ENCODE measurements around the gene PFKFB4.

PFKFB4 gene

GRCh38 chr3:48556796-48557626, at the start of gene PFKFB4:
Gene PFKFB4 (minus strand): TSS chr3:48556803. CDS start chr3:48556777, 26 bp downstream.
- DNase-seq (ENCODE audit: low read depth, low spot score) = peak; percentile 96

DNA sequence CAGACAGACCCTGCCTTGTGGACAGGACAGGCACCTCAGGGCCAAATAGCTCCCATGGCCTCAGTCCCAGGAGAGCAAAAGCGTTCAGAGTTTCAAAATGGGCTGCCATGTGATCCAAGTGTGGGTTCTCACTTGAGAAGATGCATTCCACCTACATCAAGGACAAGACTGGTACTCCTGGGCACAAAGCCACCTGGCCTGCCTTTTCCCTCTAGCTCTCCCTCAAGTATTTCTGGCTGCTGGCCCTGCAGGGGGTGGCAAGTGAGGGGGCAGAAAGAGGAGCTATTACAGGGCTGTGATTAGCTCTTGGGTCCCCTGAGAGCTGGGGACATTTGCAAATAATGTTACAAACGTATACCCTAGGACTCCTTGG, 45.0 kb upstream of the PFKFB4 start:
- no peak for DNase-seq (ENCODE audit: low read depth, low spot score)

DNA sequence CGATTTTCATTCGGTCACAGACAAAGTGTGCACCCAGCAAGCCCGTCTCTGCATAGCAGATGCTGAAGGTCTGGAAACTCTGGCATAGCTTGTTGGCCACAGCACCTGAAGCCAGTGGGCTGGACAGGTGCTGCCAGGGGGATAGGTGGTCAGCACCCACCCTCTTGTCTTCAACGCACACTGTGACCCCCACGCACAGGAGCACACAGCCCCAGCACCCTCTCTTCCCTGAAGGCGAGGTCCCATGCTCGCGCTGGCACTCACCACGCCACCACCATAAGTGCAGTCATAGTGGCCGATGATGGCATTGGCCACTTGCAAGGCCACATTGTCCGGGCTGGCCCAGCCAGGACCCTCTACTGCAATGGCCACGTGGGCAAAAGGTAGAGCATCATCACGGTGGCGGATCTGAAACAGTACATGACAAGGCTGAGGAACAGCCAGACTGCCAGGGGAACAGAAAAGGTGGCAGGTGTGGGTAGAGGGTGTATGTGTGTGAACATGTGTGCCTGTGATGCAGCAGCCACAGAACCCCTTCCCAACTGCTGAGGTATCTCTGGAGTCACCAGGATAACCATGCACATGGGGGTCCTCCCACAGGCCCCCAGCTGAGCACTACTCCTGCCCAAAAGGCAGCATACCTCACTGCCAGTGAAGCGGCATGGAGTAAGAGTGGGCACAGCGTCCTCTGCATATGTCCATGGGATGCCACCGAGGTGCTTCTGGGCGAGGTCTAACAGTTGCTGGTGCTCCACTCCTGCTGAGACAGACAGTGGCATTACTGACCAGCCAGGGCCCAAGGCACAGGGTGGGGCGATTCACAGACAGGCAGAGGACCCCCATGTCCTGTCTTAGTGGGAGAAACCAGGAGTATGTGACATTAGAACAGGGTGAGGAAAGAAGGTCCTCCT, 44.4 kb upstream of the PFKFB4 start:
- DNase-seq (ENCODE audit: low read depth, low spot score) = no peak

- DNase-seq (ENCODE audit: low read depth, low spot score) = no peak
Observed at GRCh38 chr3:48599509-48600285, 43.1 kb upstream of the PFKFB4 start.

DNA sequence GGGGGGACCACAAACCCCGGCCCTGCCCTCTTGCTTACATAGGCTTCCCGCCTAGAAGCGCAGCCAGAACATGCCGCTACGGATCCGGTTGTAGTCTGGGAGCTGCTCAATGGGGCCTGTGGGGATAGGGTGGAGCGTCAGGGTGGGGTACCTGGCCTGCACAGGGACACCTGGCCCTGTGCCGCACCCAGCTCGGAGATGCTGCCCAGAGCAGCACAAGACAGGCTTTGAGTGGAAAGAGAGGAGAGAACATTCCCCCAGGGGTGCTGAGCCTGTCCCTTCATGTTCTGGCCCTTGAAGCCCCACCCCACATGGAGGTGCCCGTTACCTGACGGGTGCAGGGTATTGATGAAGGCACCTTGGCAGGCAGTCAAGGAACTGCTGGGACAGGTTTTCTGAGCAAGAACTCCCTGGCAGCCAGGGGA, 42.5 kb upstream of the PFKFB4 start:
- no peak for DNase-seq (ENCODE audit: low read depth, low spot score)

DNA sequence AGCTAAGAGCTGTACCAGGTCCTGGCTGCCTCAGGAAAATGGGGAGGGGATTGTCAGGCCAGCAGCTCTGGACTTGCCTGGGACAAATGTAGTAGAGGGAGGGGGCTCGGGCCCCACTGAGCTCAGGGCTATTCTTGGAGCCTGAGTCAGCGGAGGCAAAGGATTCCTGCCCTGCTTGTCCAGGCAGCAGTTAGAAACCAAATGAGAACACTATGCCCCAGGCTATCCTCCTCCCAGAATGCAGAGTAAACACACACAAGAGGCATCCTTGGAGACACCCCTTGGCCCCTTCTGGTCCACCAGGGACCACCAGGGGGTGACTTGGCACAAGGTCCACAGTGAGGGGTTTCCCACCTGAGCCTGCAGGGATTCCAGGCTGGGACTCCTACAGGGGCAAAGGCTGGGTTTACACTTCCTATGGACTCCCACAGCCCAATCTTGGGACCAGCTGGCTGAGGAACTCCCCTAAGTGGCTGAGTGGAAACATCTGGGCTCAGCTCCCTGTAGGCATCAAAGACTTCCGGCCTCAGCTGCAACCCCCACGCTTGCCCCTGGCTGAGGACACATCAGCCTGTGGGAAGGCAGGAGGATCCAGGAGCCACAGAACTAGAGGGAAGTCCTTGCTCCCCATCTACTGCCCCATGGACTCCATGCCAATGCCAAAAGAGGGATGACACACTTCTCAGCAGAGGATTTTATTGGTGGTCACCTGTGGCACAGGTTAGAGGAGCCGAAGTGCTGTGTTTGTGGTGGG, 41.9 kb upstream of the PFKFB4 start:
- DNase-seq (ENCODE audit: low read depth, low spot score) = peak; percentile 98

DNA sequence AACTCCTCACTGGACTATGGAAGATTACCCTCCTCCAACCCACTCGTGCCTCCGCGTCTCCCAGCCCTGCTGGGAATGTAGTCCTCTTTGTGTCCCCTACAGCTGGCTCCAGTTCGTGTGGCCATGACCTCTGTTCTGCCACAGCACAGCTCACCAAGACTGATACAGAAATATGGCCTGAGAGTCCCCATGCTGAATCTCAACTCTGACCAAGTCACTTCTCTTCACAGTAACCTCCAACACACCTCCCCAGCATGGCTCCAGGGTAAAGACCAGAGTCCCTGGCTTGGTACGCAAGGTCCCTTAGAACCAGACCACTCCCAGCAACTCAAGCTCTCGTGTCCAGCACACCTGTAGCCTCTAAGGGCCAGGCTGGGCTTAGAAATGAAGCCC, 40.8 kb upstream of the PFKFB4 start:
- DNase-seq (ENCODE audit: low read depth, low spot score) = no peak

DNA sequence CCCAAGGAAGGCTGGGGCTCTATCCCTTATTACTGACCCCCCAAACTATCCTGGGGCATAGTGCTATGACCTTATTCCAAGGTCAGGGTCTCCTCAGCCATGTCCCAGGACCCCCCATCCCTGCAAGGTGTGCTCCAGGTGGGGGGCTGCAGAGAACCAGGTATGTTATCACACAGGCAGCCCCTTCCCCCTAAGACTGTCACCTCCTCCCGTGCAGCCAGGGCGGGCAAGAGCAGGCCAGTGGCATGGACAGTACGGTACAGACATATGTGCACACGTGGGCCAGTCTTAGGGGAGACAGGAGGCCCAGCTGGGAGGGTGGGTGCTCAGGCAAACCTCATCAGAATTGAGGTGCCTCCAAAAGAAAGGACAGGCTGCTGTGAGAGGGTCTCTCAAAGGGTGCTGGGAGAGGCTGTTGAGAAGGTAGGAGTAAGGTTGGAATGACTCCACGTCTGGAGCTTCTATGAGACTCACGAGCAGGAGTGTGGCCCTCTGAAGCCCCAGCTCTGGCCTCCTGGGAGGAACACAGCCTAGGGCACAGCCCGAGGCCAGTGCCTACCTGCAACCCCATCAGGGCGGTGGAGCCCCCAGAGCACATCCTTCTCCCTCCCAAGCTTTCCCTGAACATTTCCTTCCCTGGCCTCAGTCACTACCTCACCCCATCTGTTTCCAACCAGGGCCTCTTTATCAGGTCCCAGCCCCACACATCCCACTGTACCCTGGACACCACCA, 40.2 kb upstream of the PFKFB4 start:
- DNase-seq (ENCODE audit: low read depth, low spot score) = no peak

DNA sequence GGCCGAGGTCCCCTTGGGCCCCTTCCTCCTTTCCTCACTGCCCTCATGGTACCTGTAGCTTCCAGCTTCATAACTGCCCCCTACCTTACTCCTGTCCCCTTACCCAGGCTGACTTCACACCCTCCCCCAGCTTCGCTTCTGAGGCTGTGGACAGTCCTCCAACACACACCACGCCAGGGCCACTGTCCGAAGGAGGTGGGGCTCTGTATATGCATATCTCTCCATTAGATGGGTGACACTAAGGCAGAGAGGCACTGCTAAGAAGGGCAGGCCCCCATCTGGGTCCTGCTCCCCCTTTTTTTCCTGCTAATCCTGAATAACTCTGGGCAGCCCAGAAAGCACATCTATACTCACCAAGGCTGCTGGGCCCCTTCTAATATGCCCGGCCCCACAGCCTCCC, 39.6 kb upstream of the PFKFB4 start:
- DNase-seq (ENCODE audit: low read depth, low spot score) = no peak

DNA sequence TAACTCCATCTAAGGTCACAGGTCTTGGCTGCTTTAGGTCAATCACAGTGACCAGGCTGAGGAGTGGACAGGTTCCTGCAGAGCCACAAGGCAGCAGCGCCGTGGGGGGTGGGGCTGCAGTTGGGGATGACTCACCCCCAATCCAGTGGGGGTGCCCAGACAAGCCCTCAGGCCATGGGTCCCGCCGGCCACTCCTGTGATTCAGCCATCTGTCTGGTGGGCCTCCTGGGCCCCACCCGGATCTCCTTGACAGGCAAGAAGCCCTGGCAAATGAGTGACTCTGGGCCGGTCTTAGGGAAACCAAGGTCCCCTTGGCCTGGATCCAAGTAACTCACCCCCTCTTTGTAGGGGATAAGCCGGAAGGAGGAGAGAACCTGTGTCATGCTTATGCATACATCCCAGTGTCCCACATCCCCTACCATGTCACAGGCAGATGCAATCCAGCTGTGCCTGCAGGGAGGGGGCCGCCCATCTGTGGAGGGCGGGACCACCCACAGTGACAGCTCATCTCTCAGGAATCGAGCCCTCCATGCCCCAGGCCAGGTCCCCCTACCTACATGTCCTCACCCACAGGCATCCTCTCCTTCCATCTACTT, 39.0 kb upstream of the PFKFB4 start:
- DNase-seq (ENCODE audit: low read depth, low spot score) = peak; percentile 84

DNA sequence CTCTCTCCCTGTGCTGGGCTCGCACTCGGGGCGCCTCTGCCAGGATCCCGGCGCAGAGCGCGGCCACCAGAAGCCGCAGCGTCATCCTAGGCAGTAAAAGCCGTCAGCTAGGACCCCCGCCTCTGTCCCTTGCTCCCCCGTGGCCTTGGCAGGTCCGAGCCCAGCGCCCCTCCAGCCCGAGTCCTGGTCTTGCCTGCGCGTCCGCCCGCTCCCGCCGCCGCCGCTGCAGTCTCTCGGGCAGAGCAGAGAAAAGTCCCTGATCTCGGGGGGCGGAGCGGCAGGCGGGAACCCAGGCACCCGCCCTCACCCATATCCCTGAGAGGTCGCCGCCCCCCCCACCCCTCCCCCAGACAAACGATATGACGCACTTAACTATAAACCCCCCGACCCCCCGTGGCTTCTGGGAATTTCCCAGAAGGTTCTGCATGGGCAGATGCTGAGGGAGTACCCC, 38.5 kb upstream of the PFKFB4 start, which contains the start of gene COL7A1:
TSS of gene COL7A1 (minus strand) at position 255 of the 451 bp plus-strand sequence. CDS start at position 85, 170 bp downstream.
- no peak for DNase-seq (ENCODE audit: low read depth, low spot score)

DNA sequence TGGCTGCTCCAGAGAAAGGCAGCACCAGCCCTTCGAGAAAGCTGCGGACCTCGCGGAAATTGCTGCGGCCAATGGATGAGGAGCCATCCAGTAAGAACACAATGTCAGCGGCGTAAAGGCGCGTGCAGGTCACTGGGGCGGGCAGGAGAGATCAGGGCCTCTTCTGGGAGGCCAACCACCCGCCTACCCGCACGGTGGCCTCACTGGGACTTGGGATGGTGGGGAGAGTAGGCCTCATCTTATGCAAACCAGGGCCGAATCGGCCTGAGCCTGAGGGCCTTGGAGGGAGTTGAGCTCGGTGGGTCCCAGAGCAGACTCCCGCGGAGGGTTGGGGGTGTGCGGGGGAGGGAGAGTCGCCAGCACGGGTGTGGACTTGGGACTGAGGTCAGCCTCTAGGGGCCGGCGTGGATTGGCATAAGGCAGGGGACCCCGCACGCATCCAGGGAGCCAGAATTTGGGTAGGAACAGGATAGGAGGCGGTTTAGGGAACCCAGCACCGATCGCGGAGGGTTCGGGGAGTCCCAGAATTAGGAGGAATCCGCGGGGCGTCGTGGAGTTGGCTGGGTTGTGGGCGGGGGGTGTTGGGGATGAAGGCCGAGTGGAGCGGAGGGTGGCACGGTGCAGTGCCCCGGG, 37.9 kb upstream of the PFKFB4 start:
- DNase-seq (ENCODE audit: low read depth, low spot score) = no peak

GRCh38 chr3:48593337-48593736, 36.7 kb upstream of the PFKFB4 start:
- DNase-seq (ENCODE audit: low read depth, low spot score) = no peak

GRCh38 chr3:48592519-48593087, 36.0 kb upstream of the PFKFB4 start:
- no peak for DNase-seq (ENCODE audit: low read depth, low spot score)

DNA sequence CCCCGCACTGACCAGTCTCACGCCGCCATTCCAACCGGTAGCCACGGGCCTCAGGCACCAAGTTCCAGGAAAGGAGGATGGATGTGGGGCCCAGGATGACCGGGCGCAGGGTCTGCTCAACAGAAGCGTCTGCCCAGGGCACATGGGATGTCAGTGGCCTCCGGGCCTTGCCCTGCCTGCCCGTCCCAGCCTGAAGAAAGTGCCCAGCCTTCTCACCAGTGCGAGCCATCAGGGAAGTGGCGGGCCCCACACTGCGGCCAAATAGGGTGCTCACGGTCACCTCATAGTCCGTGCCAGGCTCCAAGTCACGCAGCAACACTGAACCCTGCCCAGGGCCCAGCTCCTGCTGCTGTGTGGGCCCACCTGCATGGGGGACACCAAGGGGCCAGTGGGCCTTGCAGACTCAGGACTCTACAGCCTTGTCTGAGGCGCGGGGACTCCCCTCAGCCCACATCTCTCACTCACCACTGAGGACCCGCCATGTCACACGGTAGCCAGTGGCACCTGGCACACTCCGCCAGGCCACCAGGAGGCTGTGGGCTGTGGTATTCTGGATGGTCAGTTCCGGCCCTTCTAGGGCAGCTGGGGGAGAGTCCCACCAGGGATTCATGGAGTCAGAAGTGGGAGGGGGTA, 35.4 kb upstream of the PFKFB4 start:
- DNase-seq (ENCODE audit: low read depth, low spot score) = no peak

DNA sequence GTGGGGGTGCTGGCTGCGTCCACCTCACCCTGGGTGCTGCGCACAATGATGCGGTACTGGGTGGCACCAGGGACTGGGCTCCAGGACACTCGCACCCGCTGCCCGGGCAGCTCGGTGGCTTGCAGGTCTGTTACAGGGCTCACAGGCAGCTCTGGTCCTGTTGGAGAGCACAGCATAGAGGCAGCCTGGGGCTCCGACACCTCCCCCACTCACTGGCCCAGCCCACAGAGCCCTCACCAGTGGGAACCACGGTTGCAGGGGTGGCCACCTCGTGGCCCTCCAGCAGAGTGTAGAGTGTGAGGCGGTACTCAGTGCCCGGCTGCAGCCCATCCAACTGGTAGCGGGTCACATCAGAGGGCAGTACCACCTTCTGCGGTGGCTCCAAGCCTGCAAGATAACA, 34.8 kb upstream of the PFKFB4 start:
- no peak for DNase-seq (ENCODE audit: low read depth, low spot score)

DNA sequence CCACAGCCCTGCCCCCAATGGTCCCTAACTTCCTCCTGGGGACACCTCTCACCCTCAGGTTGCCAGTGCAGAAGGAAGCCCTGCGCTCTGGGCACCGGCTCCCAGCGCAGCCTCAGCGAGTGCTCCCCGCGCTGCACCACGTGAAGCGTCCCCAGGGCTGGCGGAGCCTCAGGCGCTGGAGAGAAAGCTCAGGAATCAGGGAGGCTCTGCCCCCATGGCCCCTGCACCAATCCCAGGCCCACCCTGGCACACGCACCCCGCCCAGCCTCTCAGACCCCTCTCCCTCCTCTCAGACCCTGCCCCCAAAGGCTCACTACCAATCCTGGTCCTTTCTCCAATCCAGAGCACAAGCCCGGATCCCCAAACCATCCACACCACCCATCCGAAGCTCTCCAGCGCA, 31.6 kb upstream of the PFKFB4 start:
- no peak for DNase-seq (ENCODE audit: low read depth, low spot score)

GRCh38 chr3:48587686-48588085, 31.1 kb upstream of the PFKFB4 start:
- no peak for DNase-seq (ENCODE audit: low read depth, low spot score)

GRCh38 chr3:48585411-48585810, 28.8 kb upstream of the PFKFB4 start:
- no peak for DNase-seq (ENCODE audit: low read depth, low spot score)
